ENCODE results near the gene RFXAP. TPM values are rescaled to one million over a fixed set of nuclear protein-coding genes. Genes with fewer than 3 reads are reported as not detected.

The RFXAP gene
- total and polyA plus RNA-seq, 2 donors (not counting 3 experiments of a cell fraction or from before 2014, with no cell fraction given), result 3.0 to 7.2 TPM

- TF ChIP-seq POLR2AphosphoS5 (IDR thresholded peaks at IDR 0.05; ENCODE audit: insufficient read depth, low read depth, low read length), result no peak
- TF ChIP-seq EZH2 (IDR thresholded peaks at IDR 0.05; ENCODE audit: borderline replicate concordance, low read depth, low read length, severe bottlenecking), result no peak
- no peak for TF ChIP-seq GATA2 (IDR thresholded peaks at IDR 0.05; ENCODE audit: insufficient read depth, insufficient read length, low read depth, low read length)
- no peak for TF ChIP-seq MAX (IDR thresholded peaks at IDR 0.05; ENCODE audit: insufficient read depth, insufficient read length)
- TF ChIP-seq MYC (IDR thresholded peaks at IDR 0.05; ENCODE audit: low read depth, low read length), result no peak
- no peak for TF ChIP-seq FOS (IDR thresholded peaks at IDR 0.05; ENCODE audit: borderline replicate concordance, insufficient read depth, low read length)
- TF ChIP-seq POLR2A (IDR thresholded peaks at IDR 0.05; ENCODE audit: low read depth, low read length), result no peak
- TF ChIP-seq, protein P1, sequence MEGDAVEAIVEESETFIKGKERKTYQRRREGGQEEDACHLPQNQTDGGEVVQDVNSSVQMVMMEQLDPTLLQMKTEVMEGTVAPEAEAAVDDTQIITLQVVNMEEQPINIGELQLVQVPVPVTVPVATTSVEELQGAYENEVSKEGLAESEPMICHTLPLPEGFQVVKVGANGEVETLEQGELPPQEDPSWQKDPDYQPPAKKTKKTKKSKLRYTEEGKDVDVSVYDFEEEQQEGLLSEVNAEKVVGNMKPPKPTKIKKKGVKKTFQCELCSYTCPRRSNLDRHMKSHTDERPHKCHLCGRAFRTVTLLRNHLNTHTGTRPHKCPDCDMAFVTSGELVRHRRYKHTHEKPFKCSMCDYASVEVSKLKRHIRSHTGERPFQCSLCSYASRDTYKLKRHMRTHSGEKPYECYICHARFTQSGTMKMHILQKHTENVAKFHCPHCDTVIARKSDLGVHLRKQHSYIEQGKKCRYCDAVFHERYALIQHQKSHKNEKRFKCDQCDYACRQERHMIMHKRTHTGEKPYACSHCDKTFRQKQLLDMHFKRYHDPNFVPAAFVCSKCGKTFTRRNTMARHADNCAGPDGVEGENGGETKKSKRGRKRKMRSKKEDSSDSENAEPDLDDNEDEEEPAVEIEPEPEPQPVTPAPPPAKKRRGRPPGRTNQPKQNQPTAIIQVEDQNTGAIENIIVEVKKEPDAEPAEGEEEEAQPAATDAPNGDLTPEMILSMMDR (IDR thresholded peaks at IDR 0.05; ENCODE audit: extremely low read depth in 1 of 2, insufficient read depth in 1 of 2, low read depth in 1 of 2, low read length in 2 of 2), result no peak
- no peak for TF ChIP-seq JUN (IDR thresholded peaks at IDR 0.05; ENCODE audit: borderline replicate concordance, insufficient read depth, insufficient read length, low read depth)
- H3K9me3 ChIP-seq (replicated peaks; ENCODE audit: control insufficient read depth, insufficient read depth, low read length), result no peaks in the 10 kb centered on the region
- H3K27ac ChIP-seq (ENCODE audit: insufficient read depth, low read depth, low read length), result no peak overlapping the region
- no peak for FAIRE-seq
- intact Hi-C loops (cut with micrococcal nuclease) (no loop called here), dilution Hi-C loops (cut with MboI; ENCODE audit: extremely low pct_ligation_motif_present, low sequenced_read_pairs) (no loop called here)
- CTCF ChIA-PET, result no interaction called here
- no peaks in the 10 kb centered on the region for H3K4me1 ChIP-seq (ENCODE audit: control insufficient read depth, extremely low read depth, insufficient read depth, low read length)
- no TSS peak for BruUV-seq (replicated peaks)
- no peaks in the 10 kb centered on the region for H4K20me1 ChIP-seq (replicated peaks; ENCODE audit: control insufficient read depth, extremely low read depth, insufficient read depth, low read length)
- POLR2A ChIA-PET, result no interaction called here
- H3K27me3 ChIP-seq (ENCODE audit: control insufficient read depth in 2 of 2, insufficient read depth in 2 of 2, low read length in 2 of 2), result peaks cover 2 to 16% of the 10 kb centered on the region in 2 experiments
- no peaks in the 10 kb centered on the region for H3K36me3 ChIP-seq (ENCODE audit: control insufficient read depth in 2 of 2, extremely low read depth in 1 of 2, insufficient read depth in 2 of 2, low read length in 2 of 2)
- H3K4me3 ChIP-seq (replicated peaks in 1 of 3; ENCODE audit: insufficient read depth in 1 of 3, low read depth in 1 of 3, low read length in 3 of 3), result no peak overlapping the region
- no peaks in the 10 kb centered on the region for H3K9me1 ChIP-seq (replicated peaks; ENCODE audit: control insufficient read depth, extremely low read depth, insufficient read depth, low read length)
- DNase-seq (ENCODE audit: low read depth, low spot score), result peak; percentile 4
- no peak overlapping the region for H2AFZ ChIP-seq (ENCODE audit: low read depth, low read length)
- H3K79me2 ChIP-seq (ENCODE audit: control insufficient read depth, insufficient read depth, low read length), result no peaks in the 10 kb centered on the region
- no peak overlapping the region for H3K9ac ChIP-seq (replicated peaks; ENCODE audit: extremely low read depth, insufficient read depth, low read length)
- no peak overlapping the region for H3K4me2 ChIP-seq (ENCODE audit: insufficient read depth, low read length)
Observed at GRCh38 chr13:36774931-36775330, 44.1 kb upstream of the RFXAP start.
